SW480 (cell line): ENCODE measurements around the gene CSRP2.
A peak's percentile ranks its signal among the peaks of the same experiment; 100 is the strongest.

ENCODE experiments used
- DNase-seq: peaks from one replicate; pipeline ENCODE4 v3.0.0-alpha.2; 2016; ENCODE audit warnings: low spot score

Gene CSRP2

GRCh38 chr12:76891609-76892008 lies 12.8 kb upstream of the CSRP2 start:
- no peak for DNase-seq

DNA sequence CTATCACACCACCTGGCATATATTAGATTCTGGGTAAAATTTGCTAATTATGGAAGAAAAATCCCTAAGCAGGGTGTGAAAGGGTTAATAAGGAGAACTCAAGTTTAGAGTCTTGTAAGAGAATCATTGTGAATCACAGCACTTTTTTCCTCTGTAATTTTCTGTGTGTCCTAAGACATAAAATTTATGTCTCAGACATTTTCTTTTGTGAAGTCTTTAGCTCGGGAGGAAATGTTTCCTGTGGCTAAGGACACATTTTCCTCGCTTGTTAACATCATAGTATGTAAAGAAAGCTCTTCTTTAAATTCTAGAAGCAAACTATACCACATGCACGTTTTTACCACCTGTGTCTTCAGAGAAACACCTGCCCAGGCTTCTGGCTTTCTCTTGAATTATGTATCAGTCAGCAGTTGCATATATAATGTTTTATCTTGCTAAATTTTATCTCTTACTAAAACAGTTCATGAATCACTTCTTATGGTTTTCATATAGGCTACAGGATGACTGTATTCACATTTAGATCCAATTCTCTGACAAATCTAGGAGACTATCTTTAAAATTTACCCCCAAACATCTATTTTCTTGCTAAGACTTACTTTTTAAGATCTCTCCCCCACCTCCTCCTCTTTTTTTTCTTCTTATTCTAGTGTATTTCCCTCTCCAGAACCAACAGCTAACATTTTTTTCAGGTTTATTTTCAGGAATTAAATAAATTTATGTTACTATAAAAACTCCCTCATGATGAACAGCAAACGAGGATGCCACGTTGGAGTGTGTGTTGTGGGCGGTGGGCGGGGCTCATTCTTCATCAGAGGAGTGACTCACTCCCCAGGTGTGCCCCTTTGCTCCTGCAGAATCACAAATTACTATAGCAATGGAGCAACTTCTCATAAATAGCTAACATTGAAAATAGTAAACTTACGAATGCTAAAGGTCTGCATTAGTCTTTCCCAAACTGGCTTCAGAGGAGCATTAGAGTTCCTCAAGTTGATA lies 11.6 kb upstream of the CSRP2 start:
- peak; percentile 64 for DNase-seq

- no peak for DNase-seq
These were observed 10.0 kb upstream of the CSRP2 start for GRCh38 chr12:76888775-76889174.

- no peak for DNase-seq
These were observed 5.0 kb upstream of the CSRP2 start for GRCh38 chr12:76883811-76884210.

DNA sequence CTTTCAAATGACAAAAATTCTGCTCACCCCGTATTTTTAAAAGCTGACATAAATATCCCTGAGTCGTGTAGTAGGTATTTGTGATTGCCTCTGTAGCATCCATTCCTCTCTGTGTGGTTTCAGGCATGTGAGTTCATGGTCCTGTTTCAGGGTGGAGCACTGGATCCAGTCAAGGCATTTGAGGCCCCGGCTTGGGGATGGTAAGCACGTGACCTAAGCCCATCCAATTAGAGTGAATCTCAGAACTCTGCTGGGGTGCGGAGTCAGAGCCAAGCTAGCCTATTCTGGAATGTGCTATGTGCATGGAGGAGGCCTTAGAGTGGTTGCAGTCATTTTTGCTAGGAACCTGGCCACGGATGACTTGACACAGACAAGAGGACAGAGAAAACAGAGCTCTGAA lies 4.3 kb upstream of the CSRP2 start:
- DNase-seq = no peak

DNA sequence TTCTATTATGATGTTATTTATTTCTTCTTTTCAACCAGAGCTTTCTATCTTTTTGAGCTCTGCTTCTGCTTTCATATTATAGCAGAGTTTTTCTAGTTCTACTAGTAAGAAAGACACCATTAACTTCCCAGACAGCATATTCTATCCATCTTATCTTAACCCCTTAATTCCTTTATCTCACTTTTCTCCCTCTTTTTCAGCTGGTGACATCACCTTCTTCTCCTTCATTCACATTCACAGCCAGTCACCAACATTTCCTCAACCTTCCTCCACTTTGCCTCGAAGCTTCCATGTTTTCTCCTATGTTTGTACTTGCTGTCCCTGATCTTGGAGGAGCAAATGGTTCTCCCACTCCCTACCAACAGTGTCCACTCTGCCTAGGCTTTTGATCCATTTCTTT lies 3.5 kb upstream of the CSRP2 start:
- DNase-seq = no peak

DNA sequence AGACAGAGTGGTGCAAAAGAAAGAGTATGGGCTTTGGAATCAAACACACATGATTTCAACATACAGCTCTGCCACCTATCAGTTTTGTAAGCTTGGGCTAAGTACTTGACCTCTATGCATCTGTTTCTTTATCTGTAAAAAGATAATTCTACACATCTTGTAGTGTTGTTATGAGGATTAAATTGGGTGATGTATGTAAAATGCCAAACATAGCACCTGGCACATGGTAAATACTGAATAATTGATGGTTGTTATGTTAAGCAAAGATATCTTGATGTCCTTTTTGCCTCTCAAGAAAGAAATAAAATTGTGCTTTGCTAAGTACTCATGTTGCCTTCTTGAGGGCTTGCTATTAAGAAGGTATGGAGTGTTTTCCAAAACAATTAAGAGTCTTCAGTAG lies 2.3 kb upstream of the CSRP2 start:
- no peak for DNase-seq

DNA sequence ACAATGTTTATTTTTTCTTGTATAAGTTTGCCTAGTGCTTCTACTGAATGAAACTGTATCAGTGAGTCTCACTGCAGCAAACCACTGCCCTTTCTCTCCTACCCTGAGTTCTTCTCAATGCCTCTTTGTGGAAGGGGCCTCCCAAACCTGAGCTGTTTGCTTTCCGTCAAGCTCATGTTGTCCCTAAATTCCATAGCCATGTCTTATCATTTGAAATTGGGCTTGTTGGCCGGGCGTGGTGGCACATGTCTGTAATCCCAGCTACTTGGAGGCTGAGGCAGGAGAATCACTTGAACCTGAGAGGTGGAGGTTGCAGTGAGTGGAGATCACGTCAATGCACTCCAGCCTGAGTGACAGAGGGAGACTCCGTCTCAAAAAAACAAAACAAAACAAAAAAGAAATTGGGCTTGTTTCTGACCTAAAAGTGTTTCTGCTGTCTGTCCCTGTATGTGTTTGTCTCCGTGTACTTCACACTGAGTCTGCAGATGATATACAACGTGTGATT lies 1.8 kb upstream of the CSRP2 start:
- no peak for DNase-seq

DNA sequence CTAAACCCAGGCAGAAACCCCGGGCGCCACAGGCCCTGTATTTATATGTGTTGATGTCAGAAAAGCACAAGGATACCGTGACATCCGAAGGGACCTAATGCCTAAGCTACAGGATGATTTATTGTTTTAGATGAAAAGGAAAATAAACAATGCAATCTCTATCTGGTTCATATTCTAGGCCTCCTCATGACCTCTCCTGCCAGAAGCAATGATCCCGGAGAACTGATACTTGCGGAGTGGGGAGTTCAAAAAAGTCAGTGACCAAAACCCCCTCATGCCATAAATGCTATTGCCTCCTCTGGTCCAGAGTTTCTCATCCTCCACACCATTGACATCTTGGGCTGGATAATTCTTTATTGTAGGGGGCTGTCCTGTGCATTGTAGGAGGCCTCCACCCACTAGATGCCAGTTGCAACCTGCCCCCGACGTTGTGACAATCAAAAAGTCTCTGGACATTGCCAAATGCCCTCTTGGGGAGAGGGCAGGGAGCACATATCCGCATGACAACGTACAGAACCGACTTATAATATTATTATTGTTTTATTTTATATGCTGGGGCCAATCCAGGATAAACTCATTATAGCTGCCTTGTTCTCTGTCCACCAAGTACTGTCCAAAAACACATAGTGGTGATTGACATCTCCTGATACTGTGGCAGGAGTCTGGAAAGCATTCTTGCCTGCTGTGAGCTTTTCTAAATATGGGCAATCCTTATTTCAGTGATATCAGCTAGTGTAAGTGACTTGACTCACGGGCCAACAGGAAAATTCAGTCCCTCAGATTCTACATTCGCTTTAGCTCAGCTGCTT lies 1.1 kb upstream of the CSRP2 start:
- DNase-seq = no peak

DNA sequence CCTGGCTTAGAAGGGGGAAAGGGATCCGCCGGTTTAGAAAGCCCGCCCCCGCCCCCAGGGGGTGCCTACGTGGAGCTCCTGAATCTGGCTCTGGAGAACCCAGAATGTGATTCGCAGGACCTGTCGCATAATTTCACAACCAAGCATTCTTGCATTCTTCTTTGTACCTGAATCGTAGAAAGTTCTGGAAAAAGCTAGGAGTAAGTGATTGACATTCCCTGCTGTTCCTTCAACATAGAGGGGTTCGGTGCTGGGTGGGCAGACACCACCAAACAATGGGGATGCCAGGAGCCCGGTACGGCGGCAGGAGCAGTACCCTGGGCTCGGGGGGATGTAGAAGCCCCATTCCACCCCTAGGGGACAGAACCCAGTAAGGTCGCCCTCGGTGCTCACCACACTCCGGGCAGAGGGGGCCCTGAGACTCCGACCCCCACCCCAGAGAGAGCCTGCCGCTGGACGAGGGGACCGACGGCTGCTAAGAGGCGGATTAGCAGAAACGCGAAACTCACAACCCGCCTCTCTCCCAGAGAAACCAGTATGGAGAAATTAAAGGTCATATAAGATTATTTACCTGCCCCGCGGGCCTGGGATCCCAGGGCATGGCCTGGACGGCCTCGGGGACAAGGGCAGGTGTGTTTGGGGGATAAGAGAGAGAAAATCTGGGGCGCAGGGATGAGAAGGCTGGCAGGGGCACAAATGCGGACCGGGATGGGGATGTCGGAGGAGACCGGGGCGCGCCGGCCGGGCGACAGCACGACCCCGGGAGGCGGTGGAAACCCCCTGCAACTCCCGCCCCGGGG lies 520 bp downstream of the CSRP2 start:
- DNase-seq = peak; percentile 46

DNA sequence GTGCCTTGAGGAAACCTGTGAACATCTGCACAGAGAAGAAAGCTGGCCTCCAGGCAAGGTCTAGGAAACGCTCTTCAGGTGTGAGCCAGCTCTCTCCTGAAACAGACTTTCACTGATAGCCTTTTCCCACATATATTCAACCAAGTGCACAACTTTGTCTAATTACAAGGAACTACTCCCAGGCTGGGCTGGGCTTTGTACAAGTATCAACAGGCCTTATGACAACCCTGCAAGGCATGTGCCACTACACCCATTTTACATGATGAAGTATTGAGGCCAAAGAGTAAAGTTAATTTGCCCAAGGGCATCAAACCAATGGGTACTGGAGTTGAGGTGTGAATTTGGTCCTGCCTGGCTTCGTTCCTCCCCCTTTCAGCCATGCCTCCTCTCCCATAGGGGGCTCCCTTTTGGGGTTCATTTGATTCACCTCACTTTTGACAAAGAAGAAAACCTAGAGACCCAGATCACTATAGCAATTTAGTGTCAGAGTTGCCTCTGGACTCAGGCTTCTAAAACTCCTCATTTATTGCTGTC lies 2.1 kb downstream of the CSRP2 start:
- no peak for DNase-seq

DNA sequence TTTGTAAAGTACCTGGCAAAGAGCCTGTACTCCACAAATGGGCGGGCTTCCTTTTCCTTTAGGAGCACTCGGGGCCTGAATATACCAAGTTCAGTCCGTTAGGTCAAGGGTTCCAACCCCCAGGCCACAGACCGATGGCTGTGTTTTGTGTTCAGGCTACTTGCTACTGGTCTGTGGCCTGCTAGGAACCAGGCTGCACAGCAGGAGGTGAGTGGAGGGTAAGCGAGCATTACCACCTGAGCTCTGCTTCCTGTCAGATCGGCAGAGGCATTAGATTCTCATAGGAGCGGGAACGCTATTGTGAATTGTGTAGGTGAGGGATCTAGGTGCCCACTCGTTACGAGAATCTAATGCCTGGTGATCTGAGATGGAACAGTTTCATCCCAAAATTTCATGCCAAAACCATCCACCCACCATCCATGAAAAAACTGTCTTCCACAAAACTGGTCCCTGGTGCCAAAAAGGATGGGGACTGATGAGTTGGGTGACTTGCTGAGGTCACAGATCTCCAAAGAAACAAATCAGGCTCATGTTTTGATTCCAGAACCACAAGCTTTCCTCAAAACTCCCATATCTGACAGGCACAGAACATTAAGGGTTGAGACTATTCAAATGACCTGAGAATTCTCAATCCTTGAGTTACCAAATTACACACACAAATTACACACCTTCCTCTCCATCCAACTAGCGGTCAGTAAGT lies 4.2 kb downstream of the CSRP2 start:
- DNase-seq = no peak

DNA sequence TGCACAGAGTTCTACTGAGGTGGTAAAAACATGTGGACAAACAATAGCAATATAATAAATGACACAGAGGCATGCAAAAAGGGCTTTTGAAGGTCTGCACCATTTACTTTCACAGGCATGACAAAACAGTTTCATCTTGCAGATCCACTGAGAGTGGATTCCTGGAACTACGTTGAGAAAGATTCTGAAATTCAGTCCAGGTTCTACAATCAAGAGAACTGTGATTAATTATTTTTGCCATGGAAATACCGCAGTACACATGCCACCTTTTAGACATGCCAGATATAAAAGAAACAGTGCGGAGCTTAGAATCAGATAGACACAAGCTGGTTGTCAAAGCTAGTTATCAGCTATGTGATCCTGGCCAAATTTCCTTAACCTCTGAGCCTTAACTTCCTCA lies 4.8 kb downstream of the CSRP2 start:
- DNase-seq = no peak

DNA sequence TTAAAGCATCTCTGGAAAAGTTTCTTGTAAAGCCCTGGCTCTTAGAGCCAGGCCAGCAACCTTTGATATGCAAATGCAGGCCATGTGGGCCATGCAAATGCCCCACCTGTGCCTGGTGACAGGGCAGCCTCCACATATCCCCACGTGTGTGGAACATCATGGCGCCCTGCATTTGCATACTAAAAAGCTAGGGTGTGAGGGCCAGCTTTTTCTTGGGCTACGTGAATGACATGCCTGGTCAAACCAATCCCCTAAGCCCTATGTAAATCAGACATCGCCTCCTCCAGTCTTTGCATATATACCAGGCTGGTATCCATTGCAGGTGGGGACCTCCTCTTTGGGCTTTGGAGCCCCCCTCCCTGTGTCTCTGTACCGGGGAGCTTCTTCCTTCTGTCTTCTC lies 6.4 kb downstream of the CSRP2 start:
- DNase-seq = no peak

GRCh38 chr12:76871742-76872141 lies 7.1 kb downstream of the CSRP2 start:
- DNase-seq = no peak

GRCh38 chr12:76871082-76871481 lies 7.7 kb downstream of the CSRP2 start:
- DNase-seq = no peak

DNA sequence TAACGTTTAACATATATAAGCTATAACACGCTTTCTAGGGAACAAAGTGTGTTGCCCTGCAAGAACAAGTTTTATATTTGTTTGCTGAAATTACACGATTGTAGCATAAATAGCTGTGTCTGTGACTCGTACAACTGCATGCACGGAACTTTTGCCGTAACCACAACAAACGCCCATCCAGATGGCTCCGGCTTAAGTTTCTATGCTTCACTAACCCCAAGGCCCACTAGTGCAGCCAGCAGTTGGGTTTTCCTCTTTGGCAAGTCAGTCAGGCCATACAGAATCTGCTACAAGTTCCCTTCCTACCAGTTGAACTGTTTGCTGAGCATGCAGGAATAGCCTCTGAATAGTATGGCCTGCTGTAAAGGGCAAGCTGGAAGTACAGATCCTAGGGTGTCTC lies 12.1 kb downstream of the CSRP2 start:
- DNase-seq = peak; percentile 70

- peak; percentile 79 for DNase-seq
These were observed 12.7 kb downstream of the CSRP2 start for GRCh38 chr12:76866151-76866567.

DNA sequence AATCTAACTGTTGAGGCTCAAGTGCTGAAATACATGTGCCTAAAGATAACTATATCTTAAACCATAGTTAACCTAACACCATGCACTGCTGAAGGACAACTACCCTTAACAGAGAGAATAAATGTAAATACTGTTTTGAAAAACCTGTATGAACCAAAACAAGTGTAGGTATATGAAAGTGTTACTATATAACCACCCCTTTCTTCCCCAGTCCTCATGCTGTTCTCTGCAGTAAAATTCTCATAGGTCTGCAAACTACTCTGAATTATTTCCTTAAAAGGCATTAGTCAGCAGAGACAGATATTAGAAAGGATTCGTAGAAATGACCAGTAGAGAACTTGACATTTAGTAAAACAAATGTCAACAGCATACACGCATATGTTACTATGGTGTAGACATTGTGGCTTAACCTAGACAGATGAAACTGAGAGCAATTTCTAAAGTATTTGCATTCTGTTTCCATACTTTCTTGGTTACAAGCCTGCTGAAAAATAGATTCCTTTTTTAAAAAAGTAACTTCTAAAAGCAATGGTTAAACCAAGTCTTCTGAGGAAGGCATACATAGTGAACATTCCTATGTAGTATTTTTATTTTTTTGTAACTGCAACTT lies 13.9 kb downstream of the CSRP2 start:
- DNase-seq = no peak

DNA sequence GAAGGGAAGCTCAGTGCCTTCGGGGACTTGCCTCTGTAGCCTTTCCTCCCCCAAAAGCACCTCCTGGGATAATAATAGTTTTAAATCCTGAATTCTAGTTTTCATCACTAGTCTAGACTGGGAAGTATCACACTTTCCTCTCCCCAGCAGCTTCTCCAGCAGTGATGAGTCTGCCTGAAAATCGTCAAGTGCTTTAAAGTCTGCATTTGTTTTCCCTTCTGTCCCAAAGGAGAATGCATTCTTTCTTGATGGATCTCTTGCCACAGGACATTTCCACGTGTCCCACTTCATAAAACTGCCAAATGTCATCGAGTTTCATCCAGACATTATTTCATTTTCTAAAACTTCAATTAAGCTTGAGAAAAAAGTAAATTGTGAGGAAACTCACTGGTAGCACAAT lies 15.0 kb downstream of the CSRP2 start:
- DNase-seq = no peak
